SJSA1 (cell line): ENCODE measurements around the gene TUBB1. TPM values are rescaled to one million over a fixed set of nuclear protein-coding genes. Genes with fewer than 3 reads are reported as not detected.
"Not testable (repeated sequence)": the region's sequence is repeated elsewhere in the genome, so short reads cannot be mapped to it uniquely, and the experiment has no call there.

Source experiments
- DNase-seq, 2 experiments: peaks; one replicate each; pipeline ENCODE4 v3.0.0-alpha.2; 2015 to 2020; ENCODE audit warnings: low spot score in 2 of 2, low read depth in 1 of 2
- H3K27ac ChIP-seq: fragments of 250-450 bp; sonication (Bioruptor Pico); 2 replicates; pipeline ENCODE4 v1.5.1; 2020; ENCODE audit warnings: mild to moderate bottlenecking, moderate library complexity
- H3K27me3 ChIP-seq: fragments of 250-450 bp; sonication (Bioruptor Pico); replicated peaks from 2 replicates; pipeline ENCODE4 v1.5.1; 2020; ENCODE audit warnings: mild to moderate bottlenecking, moderate library complexity
- H3K36me3 ChIP-seq: fragments of 250-450 bp; sonication (Bioruptor Pico); 2 replicates; pipeline ENCODE4 v1.5.1; 2020; ENCODE audit warnings: mild to moderate bottlenecking
- H3K4me1 ChIP-seq: fragments of 250-450 bp; sonication (Bioruptor Pico); replicated peaks from 2 replicates; pipeline ENCODE4 v1.6.1; 2021; ENCODE audit warnings: mild to moderate bottlenecking
- H3K4me3 ChIP-seq: fragments of 250-450 bp; sonication (Bioruptor Pico); 2 replicates; pipeline ENCODE4 v1.5.1; 2020; ENCODE audit warnings: mild to moderate bottlenecking
- H3K9me3 ChIP-seq: fragments of 250-450 bp; sonication (Bioruptor Pico); replicated peaks from 2 replicates; pipeline ENCODE4 v1.5.1; 2020; ENCODE audit warnings: mild to moderate bottlenecking
- total RNA-seq: library from RNA; depleted of rRNA; stranded (reverse); fragments of >200 nt; shearing (Covaris generic); gene quantifications from 2 replicates; pipeline ENCODE4 v1.2.3, GENCODE V29; 2014

TUBB1 gene
- total RNA-seq, 1 experiment from 2014 or later = 0.05 TPM

DNA sequence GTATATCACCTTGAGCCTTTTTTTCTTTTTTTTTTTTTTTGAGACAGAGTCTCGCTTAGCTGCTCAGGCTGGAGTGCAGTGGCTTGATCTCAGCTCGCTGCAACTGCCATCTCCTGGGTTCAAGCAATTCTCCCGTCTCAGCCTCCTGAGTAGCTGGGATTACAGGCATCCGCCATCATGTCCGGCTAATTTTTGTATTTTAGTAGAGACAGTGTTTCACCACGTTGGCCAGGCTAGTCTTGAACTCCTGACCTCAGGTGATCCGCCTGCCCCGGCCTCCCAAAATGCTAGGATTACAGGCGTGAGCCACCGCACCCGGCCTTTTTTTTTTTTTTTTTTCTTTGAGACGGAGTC lies 36.1 kb upstream of the TUBB1 start:
- peaks cover 11% of the 10 kb centered on the region for H3K4me1 ChIP-seq
- H3K27me3 ChIP-seq, H3K9me3 ChIP-seq, H3K27ac ChIP-seq, H3K4me3 ChIP-seq, DNase-seq: not testable (repeated sequence)
- peaks cover 36% of the 10 kb centered on the region for H3K36me3 ChIP-seq

DNA sequence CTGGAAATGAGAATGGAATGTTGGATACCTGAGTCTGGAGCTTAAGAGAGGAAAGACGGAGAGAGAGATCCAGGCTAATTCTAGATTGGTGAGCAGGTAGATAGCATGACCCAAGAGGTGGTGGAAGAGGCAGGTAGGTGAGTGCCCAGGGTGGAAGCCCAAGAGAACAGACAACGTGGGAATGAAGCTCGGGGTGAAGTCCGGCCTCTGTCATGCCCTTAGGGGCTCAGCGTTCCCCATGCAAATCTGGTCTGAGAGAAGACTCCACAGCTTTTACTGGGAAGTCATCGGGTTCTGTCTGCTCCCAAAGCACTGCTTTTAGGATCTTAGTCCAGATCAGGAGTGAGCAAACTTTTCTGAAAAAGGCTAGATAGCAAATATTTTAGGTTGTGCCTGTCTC lies 34.5 kb upstream of the TUBB1 start:
- Histone ChIP-seq H3K36me3 (peaks cover 52% of the 10 kb centered on the region), H3K4me1 (peaks cover 11% of the 10 kb centered on the region), H3K9me3 (no peaks in the 10 kb centered on the region; the same call in 1 of the 2 replicates), H3K27ac (no peak overlapping the region), H3K27me3 (no peaks in the 10 kb centered on the region), H3K4me3 (no peak overlapping the region)
- DNase-seq = no peak

DNA sequence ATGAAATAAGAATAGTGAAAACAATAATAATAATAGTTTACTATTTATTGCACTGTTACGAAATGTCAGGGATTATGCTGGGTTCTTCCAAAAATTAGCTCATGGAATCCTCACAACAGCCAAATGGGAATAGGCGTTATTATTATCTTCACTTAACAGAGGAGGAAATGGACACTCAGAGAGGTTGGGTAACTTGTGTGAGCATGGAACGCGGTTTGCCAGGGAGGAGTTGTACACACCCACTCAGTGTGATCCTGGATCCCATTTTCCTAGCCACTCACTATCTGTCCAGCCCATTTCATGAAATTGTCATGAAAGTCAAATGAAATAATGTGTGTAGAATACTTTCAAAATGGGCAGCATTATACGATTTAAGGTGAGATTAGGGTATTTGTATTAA lies 33.6 kb upstream of the TUBB1 start:
- peaks cover 62% of the 10 kb centered on the region for H3K36me3 ChIP-seq
- DNase-seq = no peak
- H3K9me3 ChIP-seq = no peaks in the 10 kb centered on the region; the same call in 1 of the 2 replicates
- H3K27me3 ChIP-seq = no peaks in the 10 kb centered on the region
- no peak overlapping the region for H3K4me3 ChIP-seq
- H3K27ac ChIP-seq = no peak overlapping the region
- H3K4me1 ChIP-seq = peaks cover 9% of the 10 kb centered on the region

DNA sequence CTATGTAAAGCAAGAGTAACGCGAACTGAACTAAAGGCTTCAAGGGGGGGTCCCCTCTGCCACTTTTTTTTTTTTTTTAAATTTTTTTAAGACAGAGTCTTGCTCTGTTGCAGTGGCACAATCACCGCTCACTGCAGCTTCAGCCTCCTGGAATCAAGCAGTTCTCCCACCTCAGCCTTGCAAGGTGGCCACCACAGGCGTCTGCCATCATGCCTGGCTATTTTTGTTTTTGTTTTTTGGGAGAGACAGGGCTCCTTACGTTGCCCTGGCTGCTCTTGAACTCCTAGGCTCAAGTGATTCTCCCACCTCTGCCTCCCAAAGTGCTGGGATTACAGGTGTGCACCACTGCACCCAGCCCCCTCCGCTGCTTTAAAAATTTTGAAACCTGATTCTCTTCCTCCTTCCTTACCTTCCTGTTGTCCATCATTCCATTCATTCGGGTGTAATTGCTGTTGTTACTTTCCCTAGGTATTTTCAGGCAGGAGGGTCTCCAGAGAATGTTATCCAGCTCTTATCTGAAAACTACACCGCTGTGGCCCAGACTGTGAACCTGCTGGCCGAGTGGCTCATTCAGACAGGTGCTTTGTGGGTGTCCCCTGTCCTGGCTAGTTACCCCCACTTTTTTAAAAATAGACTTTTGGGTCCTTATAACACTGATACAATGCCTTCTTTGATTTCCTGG lies 32.8 kb upstream of the TUBB1 start:
- Histone ChIP-seq H3K4me1 (peaks cover 7% of the 10 kb centered on the region), H3K27ac (no peak overlapping the region), H3K4me3 (no peak overlapping the region), H3K9me3 (no peaks in the 10 kb centered on the region), H3K27me3 (no peaks in the 10 kb centered on the region), H3K36me3 (peaks cover 67% of the 10 kb centered on the region)
- no peak for DNase-seq

DNA sequence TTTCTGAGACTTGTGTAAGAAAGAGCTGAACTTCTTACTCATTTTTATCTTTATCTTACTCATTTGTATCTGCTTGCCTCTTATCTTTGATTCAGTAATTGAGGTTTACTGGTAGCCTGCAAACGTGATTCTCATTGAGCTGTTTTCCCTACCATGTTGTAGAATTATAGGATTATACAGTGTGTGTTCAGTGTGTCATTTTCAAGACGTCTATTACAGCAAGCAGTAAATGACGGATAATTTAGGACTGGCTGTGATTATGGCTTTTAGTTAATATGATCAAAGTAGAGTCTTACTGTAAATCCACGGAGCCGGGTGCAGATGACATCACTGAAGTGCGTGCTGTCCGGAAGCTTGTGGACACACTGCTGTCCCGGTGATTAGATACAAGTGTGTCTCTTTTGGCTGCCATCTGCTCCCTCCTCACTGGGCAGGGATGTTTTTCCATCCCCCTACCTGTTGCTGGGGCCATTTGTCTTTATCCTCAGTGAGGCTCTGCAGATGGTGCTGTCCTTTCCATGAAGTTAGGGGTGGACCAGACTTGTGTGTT lies 32.2 kb upstream of the TUBB1 start:
- no peak for DNase-seq
- Histone ChIP-seq H3K4me3 (no peak overlapping the region), H3K4me1 (peaks cover 7% of the 10 kb centered on the region), H3K36me3 (peaks cover 73% of the 10 kb centered on the region), H3K27ac (no peak overlapping the region), H3K27me3 (no peaks in the 10 kb centered on the region), H3K9me3 (no peaks in the 10 kb centered on the region)

DNA sequence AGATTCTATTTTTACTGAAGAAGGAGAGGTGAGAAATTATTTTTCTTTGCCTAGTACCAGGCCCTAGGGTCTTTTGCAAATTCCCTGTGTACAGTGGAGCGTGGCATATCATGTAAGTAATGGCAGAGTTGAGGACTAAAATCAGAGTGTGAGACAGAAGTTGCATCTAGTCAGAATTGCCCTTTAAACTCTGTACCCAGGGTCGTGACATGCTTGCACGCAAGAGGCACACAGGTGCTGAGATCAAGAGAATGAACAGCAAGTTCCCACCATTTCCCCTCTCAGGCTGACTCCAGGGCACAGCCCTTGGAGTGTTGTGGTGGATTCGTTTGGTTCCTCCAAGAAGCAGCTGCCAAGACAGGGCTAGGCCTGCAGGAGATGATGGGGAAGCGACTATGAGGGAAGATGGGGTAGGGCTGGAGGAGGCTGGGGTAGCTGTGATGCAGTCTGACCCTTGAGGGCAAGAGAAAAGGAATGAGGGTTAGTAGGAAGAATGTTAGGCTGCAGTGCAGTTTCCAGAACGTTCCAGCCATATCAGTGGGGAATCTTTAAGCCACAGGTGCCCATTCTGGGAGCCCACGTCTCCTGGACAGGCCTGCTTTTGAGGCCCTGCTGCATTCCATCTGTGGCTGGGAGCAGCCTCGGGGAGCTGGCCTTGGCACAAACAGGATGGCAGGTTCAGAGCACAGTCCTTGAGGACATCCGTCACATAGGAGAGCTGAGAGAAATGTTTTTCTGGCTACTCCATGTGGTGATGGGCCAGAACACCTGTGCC lies 31.3 kb upstream of the TUBB1 start:
- Histone ChIP-seq H3K4me1 (no peaks in the 10 kb centered on the region), H3K27me3 (no peaks in the 10 kb centered on the region), H3K4me3 (no peak overlapping the region), H3K27ac (no peak overlapping the region), H3K36me3 (peaks cover 75% of the 10 kb centered on the region), H3K9me3 (no peaks in the 10 kb centered on the region)
- no peak for DNase-seq

DNA sequence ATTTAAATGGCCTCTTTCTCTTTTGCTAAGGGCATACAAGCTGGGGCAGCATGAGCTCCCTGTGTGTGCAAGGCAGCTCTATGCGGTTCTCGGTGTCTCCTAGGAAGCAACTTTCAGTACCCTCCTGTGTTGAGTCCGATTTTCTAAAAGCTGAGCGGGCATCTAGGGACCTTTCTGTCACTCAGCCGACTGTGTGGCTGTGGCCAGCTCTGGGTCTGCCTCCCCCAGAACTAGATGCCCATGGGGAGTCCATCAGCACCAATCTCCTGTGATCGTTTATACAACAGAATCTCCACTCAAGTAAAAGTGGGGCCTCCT lies 30.7 kb upstream of the TUBB1 start:
- H3K36me3 ChIP-seq = peaks cover 80% of the 10 kb centered on the region
- H3K4me1 ChIP-seq = no peaks in the 10 kb centered on the region
- H3K27me3 ChIP-seq = no peaks in the 10 kb centered on the region
- H3K27ac ChIP-seq = no peak overlapping the region
- H3K4me3 ChIP-seq = no peak overlapping the region
- H3K9me3 ChIP-seq = no peaks in the 10 kb centered on the region
- DNase-seq = no peak

DNA sequence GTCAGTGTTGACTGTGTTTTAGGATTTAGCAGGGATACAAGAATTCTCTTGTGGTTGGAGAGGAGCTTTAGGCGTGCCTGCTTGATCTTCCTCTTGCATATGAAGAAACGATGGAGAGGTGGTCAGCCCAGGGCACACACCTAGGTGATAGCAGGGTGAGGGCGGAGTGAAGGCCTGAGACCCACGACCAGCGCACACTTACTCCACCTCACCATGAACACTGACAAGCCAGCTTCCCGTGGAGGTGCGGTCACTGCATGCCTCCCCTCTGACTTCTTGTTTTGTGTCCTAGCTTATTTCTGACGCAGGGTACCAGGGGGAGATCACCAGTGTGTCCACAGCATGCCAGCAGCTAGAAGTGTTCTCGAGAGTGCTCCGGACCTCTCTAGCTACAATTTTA lies 30.0 kb upstream of the TUBB1 start:
- Histone ChIP-seq H3K36me3 (peaks cover 84% of the 10 kb centered on the region), H3K9me3 (no peaks in the 10 kb centered on the region), H3K4me1 (no peaks in the 10 kb centered on the region), H3K27me3 (no peaks in the 10 kb centered on the region), H3K4me3 (no peak overlapping the region), H3K27ac (no peak overlapping the region)
- no peak for DNase-seq

DNA sequence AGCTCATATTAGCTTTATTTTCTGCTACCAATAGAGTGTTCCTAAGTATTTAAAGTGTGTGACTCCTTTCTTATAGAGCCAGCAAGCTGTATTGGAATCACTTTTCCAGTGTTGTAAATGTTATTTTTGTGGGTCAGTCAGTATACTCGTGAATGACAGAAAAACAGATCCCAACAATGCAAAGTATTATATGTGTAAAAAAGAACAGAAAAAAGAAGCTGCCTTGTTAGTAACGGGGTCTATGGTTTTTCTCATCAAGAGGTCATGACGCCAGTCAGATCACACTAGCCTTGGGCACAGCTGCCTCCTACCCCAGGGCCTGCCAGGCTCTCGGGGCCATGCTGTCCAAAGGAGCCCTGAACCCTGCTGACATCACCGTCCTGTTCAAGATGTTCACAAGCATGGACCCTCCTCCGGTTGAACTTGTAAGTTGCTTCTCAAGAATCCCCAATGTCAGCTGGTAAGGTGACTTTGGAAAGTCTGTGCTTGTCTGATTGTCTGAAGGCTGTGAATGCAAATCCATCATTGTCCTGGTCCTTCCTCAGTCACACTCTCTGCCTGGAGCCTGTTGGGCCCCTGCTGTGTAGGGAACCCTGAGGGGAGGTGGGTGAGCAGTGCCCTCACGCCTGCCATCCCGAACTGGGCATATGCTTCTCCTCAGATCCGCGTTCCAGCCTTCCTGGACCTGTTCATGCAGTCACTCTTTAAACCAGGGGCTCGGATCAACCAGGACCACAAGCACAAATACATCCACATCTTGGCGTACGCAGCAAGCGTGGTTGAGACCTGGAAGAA lies 28.4 kb upstream of the TUBB1 start:
- H3K27me3 ChIP-seq = no peaks in the 10 kb centered on the region
- H3K36me3 ChIP-seq = peaks cover 95% of the 10 kb centered on the region
- no peaks in the 10 kb centered on the region for H3K4me1 ChIP-seq
- DNase-seq = no peak
- no peak overlapping the region for H3K4me3 ChIP-seq
- H3K9me3 ChIP-seq = no peaks in the 10 kb centered on the region
- no peak overlapping the region for H3K27ac ChIP-seq

DNA sequence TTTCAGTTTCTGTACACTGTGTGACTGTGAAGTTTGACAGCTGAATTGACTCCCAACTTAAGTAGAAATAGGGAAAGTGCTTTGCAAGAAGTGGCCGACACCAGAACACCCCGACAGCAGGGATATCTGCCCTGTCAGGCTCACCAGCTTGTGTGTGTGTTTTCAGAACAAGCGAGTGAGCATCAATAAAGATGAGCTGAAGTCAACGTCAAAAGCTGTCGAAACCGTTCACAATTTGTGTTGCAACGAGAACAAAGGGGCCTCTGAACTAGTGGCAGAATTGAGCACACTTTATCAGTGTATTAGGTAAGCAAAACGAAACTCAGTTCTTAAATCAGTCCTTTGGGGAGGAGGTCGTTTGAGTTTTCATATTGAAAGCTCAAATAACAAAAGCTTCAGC lies 27.5 kb upstream of the TUBB1 start:
- Histone ChIP-seq H3K27ac (no peak overlapping the region), H3K27me3 (no peaks in the 10 kb centered on the region), H3K4me3 (no peak overlapping the region), H3K9me3 (no peaks in the 10 kb centered on the region), H3K4me1 (no peaks in the 10 kb centered on the region), H3K36me3 (peaks cover 98% of the 10 kb centered on the region)
- no peak for DNase-seq

DNA sequence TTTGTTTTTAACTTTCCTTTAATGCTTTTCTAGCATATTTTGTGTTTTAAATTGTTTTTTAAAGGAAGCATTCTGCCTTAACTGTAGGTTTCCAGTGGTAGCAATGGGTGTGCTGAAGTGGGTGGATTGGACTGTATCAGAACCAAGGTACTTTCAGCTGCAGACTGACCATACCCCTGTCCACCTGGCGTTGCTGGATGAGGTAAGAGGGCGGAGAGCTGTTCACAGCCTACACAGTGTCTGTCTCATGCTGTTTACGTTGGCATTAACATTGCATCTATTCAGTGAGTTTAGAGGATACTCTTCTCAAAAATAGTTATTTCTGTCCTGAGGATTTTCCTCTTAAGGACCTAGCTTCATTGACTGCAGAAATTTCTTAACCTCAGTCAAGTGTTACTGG lies 26.3 kb upstream of the TUBB1 start:
- H3K27me3 ChIP-seq = no peaks in the 10 kb centered on the region
- peaks cover 98% of the 10 kb centered on the region for H3K36me3 ChIP-seq
- DNase-seq = no peak
- H3K4me3 ChIP-seq = no peak overlapping the region
- no peaks in the 10 kb centered on the region for H3K4me1 ChIP-seq
- H3K27ac ChIP-seq = no peak overlapping the region
- no peaks in the 10 kb centered on the region for H3K9me3 ChIP-seq

DNA sequence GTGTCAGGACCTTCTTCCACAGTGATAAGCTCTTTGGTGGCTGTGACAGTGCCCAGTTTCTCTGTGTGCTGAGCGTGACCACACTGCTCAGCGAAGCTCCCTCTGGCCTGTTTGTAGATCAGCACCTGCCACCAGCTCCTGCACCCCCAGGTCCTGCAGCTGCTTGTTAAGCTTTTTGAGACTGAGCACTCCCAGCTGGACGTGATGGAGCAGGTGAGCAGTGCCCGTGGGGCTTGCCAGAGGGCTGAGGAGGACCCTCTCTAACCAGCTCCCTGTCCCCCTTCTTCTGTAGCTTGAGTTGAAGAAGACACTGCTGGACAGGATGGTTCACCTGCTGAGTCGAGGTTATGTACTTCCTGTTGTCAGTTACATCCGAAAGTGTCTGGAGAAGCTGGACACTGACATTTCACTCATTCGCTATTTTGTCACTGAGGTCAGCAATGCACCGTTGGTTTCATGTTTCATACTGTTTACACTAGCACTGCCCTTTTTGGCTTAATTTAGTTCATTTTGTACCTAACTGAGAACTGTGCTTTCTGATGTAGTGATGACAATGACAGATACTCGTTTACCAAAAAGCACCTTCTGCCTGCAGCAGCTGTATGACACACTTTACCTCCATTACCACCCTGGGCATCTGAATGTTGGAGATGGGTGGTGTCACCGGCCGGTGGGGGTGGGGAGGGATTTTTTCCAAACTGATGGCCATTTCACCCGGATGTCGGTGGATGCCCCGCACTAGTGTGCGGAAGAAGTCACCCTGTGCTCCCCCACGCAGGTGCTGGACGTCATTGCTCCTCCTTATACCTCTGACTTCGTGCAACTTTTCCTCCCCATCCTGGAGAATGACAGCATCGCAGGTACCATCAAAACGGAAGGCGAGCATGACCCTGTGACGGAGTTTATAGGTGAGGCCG lies 25.6 kb upstream of the TUBB1 start:
- Histone ChIP-seq H3K27ac (no peak overlapping the region), H3K36me3 (peaks cover 94% of the 10 kb centered on the region), H3K9me3 (no peaks in the 10 kb centered on the region), H3K27me3 (no peaks in the 10 kb centered on the region), H3K4me1 (no peaks in the 10 kb centered on the region), H3K4me3 (no peak overlapping the region)
- no peak for DNase-seq

DNA sequence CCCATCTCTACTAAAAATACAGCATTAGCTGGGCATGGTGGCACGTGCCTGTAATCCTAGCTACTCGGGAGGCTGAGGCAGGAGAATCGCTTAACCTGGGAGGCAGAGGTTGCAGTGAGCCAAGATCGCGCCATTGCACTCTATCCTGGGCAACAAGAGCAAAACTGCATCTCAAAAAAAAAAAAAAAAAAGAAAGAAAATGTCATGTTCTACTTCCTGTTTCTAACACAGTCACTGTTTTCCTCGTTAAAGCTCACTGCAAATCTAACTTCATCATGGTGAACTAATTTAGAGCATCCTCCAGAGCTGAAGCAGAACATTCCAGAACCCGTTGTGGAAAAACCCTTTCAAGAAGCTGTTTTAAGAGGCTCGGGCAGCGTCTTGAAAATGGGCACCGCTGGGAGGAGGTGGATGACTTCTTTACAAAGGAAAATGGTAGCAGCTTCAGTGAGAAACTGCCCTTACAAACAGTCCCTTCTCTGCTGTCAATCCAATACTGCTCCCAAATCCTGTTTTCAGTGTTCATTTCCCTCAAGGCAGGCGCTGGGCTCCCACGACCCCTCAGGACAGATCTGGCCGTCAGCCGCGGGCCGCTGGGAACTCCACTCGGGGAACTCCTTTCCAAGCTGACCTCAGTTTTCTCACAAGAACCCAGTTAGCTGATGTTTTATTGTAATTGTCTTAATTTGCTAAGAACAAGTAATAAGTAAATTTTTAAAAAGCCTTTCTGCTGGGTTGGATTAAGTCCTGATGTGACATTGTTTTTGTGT lies 24.7 kb upstream of the TUBB1 start:
- no peaks in the 10 kb centered on the region for H3K27me3 ChIP-seq
- H3K36me3 ChIP-seq = peaks cover 94% of the 10 kb centered on the region
- H3K4me3 ChIP-seq = no peak overlapping the region
- H3K27ac ChIP-seq = no peak overlapping the region
- no peaks in the 10 kb centered on the region for H3K9me3 ChIP-seq
- no peaks in the 10 kb centered on the region for H3K4me1 ChIP-seq
- DNase-seq = no peak
